Colonic mucosa (tissue), 4 donors: ENCODE measurements around the gene ZFAND4. TPM values are rescaled to one million over a fixed set of nuclear protein-coding genes. Genes with fewer than 3 reads are reported as not detected.

ENCODE experiments used
- DNase-seq: peaks from one replicate; pipeline ENCODE4 v3.0.0-alpha.2; 2020
- H3K27ac ChIP-seq: fragments of 200-600 bp; one replicate; pipeline ENCODE4 v1.8.0; 2021
- H3K27me3 ChIP-seq: fragments of 200-600 bp; one replicate; pipeline ENCODE4 v1.8.0; 2021
- H3K36me3 ChIP-seq: fragments of 200-600 bp; one replicate; pipeline ENCODE4 v1.8.0; 2021
- H3K4me1 ChIP-seq: fragments of 200-600 bp; one replicate; pipeline ENCODE4 v1.8.0; 2021; ENCODE audit warnings: mild to moderate bottlenecking
- H3K4me3 ChIP-seq: fragments of 200-600 bp; one replicate; pipeline ENCODE4 v1.8.0; 2021
- H3K9ac ChIP-seq, 2 donors: one replicate each; pipeline ENCODE4 v1.7.0; 2013; ENCODE audit warnings: control low read depth in 2 of 2, low read depth in 2 of 2, low read length in 2 of 2
- H3K9me3 ChIP-seq: fragments of 200-600 bp; one replicate; pipeline ENCODE4 v1.8.0; 2021
- intact Hi-C: fragments of 100-400 bp; cut with DNase I; formaldehyde crosslinking; loops from one replicate; pipeline ENCODE4 v1.14.1; 2022
- total RNA-seq, 2 donors: library from RNA; stranded (reverse); fragmentation: NEBNext Ultra II Directional in 1 of 2; extraction: Animal tissue kit (Norgen Biotek cat#: 25700) in 1 of 2; gene quantifications; one replicate each; pipeline ENCODE4 v1.2.1, GENCODE V29; 2021
- TF ChIP-seq, protein P1 (sequence below): fragments of 200-600 bp; IDR thresholded peaks from one replicate; pipeline ENCODE4 v1.8.0; 2022; ENCODE audit warnings: antibody characterized with exemption, mild to moderate bottlenecking
- donor health status: healthy.
- donor health status: DM: no; HTN: no; CAD: no.
- donor health status: DM: no; HTN: no; CAD: no.

ZFAND4 gene
- total RNA-seq, 2 donors from 2014 or later: 11.3 to 15.9 TPM

DNA sequence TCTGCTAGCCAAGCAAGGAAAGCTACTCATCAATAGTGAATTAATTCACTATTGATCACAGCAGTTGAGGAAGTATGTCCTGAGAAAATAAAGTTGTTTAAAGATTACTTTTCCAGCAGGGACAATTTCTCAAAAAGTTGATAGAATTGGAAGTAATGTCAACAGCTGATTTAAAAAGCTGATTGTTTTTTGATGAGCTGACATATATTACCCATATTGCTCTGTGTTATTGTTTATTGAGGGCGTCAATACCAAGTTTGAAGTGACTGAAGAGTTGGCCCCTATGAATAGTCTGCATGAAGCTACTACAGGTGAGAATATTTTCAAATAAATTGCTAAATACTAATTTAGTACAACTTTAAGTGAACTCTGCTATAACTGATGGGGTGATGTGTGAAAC is 28.0 kb downstream of the ZFAND4 start:
- H3K27ac ChIP-seq: no peak overlapping the region
- TF ChIP-seq, protein P1, sequence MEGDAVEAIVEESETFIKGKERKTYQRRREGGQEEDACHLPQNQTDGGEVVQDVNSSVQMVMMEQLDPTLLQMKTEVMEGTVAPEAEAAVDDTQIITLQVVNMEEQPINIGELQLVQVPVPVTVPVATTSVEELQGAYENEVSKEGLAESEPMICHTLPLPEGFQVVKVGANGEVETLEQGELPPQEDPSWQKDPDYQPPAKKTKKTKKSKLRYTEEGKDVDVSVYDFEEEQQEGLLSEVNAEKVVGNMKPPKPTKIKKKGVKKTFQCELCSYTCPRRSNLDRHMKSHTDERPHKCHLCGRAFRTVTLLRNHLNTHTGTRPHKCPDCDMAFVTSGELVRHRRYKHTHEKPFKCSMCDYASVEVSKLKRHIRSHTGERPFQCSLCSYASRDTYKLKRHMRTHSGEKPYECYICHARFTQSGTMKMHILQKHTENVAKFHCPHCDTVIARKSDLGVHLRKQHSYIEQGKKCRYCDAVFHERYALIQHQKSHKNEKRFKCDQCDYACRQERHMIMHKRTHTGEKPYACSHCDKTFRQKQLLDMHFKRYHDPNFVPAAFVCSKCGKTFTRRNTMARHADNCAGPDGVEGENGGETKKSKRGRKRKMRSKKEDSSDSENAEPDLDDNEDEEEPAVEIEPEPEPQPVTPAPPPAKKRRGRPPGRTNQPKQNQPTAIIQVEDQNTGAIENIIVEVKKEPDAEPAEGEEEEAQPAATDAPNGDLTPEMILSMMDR: no peak
- intact Hi-C loops: no loop called here

GRCh38 chr10:45640941-45641340 is 31.6 kb downstream of the ZFAND4 start:
- Histone ChIP-seq H3K36me3 (no peaks in the 10 kb centered on the region), H3K9ac (no peak overlapping the region), H3K9me3 (no peaks in the 10 kb centered on the region), H3K27me3 (no peaks in the 10 kb centered on the region), H3K4me3 (no peak overlapping the region), H3K4me1 (no peaks in the 10 kb centered on the region), H3K27ac (no peak overlapping the region)
- TF ChIP-seq, protein P1: no peak
- intact Hi-C loops: no loop called here
- no peak for DNase-seq

More for the DNA sequence above, 28.0 kb downstream of the ZFAND4 start:
- no peaks in the 10 kb centered on the region for H3K36me3 ChIP-seq
- H3K4me1 ChIP-seq: no peaks in the 10 kb centered on the region
- no peaks in the 10 kb centered on the region for H3K9me3 ChIP-seq
- H3K9ac ChIP-seq: no peak overlapping the region
- no peak overlapping the region for H3K4me3 ChIP-seq
- DNase-seq: no peak
- H3K27me3 ChIP-seq: no peaks in the 10 kb centered on the region

DNA sequence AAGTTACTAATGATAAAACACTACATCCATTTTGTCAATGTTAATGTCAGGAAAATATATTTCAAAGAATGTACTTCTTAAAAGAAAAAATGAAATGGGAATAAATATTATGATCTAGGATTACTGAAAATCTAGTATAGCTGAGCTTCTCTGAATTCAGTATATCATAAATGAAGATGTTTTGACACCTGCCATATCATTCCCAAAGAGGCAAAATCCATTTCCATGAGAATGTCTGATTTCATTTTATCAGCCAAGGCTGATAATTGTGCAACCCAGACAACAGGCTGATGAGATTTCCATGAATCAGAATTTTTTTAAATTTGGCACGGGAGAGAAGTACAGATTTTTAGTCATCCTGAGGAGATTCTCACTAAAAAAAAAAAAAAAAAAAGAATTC is 32.5 kb downstream of the ZFAND4 start:
- no peak overlapping the region for H3K9ac ChIP-seq
- H3K4me1 ChIP-seq: no peaks in the 10 kb centered on the region
- intact Hi-C loops: no loop called here
- H3K4me3 ChIP-seq: no peak overlapping the region
- no peaks in the 10 kb centered on the region for H3K9me3 ChIP-seq
- no peak for DNase-seq
- TF ChIP-seq, protein P1: no peak
- H3K36me3 ChIP-seq: no peaks in the 10 kb centered on the region
- no peak overlapping the region for H3K27ac ChIP-seq
- H3K27me3 ChIP-seq: no peaks in the 10 kb centered on the region

- TF ChIP-seq, protein P1: no peak
- Histone ChIP-seq H3K27ac (no peak overlapping the region), H3K4me1 (no peaks in the 10 kb centered on the region), H3K36me3 (peaks cover 4% of the 10 kb centered on the region), H3K9ac (no peak overlapping the region), H3K9me3 (no peaks in the 10 kb centered on the region), H3K4me3 (no peak overlapping the region), H3K27me3 (no peaks in the 10 kb centered on the region)
- DNase-seq: no peak
- intact Hi-C loops: no loop called here
These were observed 45.0 kb downstream of the ZFAND4 start for GRCh38 chr10:45627412-45628048.

- H3K4me1 ChIP-seq: no peaks in the 10 kb centered on the region
- intact Hi-C loops: no loop called here
- H3K9ac ChIP-seq: no peak overlapping the region
- H3K27me3 ChIP-seq: no peaks in the 10 kb centered on the region
- H3K36me3 ChIP-seq: peaks cover 4% of the 10 kb centered on the region
- H3K9me3 ChIP-seq: no peaks in the 10 kb centered on the region
- TF ChIP-seq, protein P1: no peak
- no peak for DNase-seq
- H3K4me3 ChIP-seq: no peak overlapping the region
- H3K27ac ChIP-seq: no peak overlapping the region
These were observed 46.7 kb downstream of the ZFAND4 start for GRCh38 chr10:45625879-45626278.
